Epidermal melanocyte (primary cell): ENCODE results near the gene NDUFAF7.
"Not testable (repeated sequence)": the region's sequence is repeated elsewhere in the genome, so short reads cannot be mapped to it uniquely, and the experiment has no call there.

Experiments
- DNase-seq: peaks from one replicate; pipeline ENCODE4 v3.0.0; 2011; ENCODE audit warnings: low spot score; ENCODE audit not compliant: insufficient read length

The NDUFAF7 gene

GRCh38 chr2:37276291-37276690, 44.8 kb downstream of the NDUFAF7 start:
- no peak for DNase-seq

- DNase-seq, result no peak
Measured at GRCh38 chr2:37281916-37282315, 50.5 kb downstream of the NDUFAF7 start.

- no peak for DNase-seq
Measured at GRCh38 chr2:37282746-37283145, 51.3 kb downstream of the NDUFAF7 start.

- DNase-seq, result no peak
Measured at GRCh38 chr2:37283207-37283606, 51.7 kb downstream of the NDUFAF7 start.

- DNase-seq, result no peak
Measured at GRCh38 chr2:37284381-37284780, 52.9 kb downstream of the NDUFAF7 start.

GRCh38 chr2:37287966-37288365, 56.5 kb downstream of the NDUFAF7 start:
- DNase-seq, result no peak

GRCh38 chr2:37291680-37292079, 60.2 kb downstream of the NDUFAF7 start:
- no peak for DNase-seq

- DNase-seq, result not testable (repeated sequence)
Measured at GRCh38 chr2:37294858-37295257, 63.4 kb downstream of the NDUFAF7 start.

GRCh38 chr2:37295469-37296073, 64.1 kb downstream of the NDUFAF7 start:
- no peak for DNase-seq

GRCh38 chr2:37297632-37298031, 66.2 kb downstream of the NDUFAF7 start:
- no peak for DNase-seq
